Naive thymus-derived CD4-positive, alpha-beta T cell (primary cell): ENCODE data around the gene RPL39. TPM values are rescaled to one million over a fixed set of nuclear protein-coding genes. Genes with fewer than 3 reads are reported as not detected.
"Not testable (repeated sequence)": the region's sequence is repeated elsewhere in the genome, so short reads cannot be mapped to it uniquely, and the experiment has no call there.

ENCODE experiments used
- ATAC-seq: fragments of 150-1000 bp; cut with Tn5 transposase; 2 replicates; pipeline ENCODE4 v1.10.0; 2021; ENCODE audit warnings: mild to moderate bottlenecking, moderate library complexity
- CTCF ChIA-PET: fragments of 350-600 bp; sonication (Branson Sonifier 250); formaldehyde crosslinking; loops from one replicate; lab custom pipeline; 2021; ENCODE audit warnings: antibody characterized with exemption; lab: Charles Lee
- POLR2A ChIA-PET: fragments of 350-600 bp; sonication (Branson Sonifier 250); formaldehyde crosslinking; loops from one replicate; lab custom pipeline; 2021; ENCODE audit warnings: antibody characterized with exemption, inconsistent platforms; lab: Charles Lee
- DNase-seq, 9 donors: peaks; one replicate each; pipeline versions ENCODE4 v3.0.0 to v3.0.0-alpha.2; 2020 to 2022; ENCODE audit warnings: mixed read lengths in 1 of 9
- H3K27ac ChIP-seq: one replicate; pipeline ENCODE4 v1.7.0; 2013; ENCODE audit warnings: mild to moderate bottlenecking, low read depth, low read length, moderate library complexity
- H3K27me3 ChIP-seq, 2 donors: one replicate each; pipeline ENCODE4 v1.7.0; 2013; ENCODE audit warnings: low read length in 2 of 2, mild to moderate bottlenecking in 2 of 2, moderate library complexity in 2 of 2; ENCODE audit not compliant: control insufficient read depth in 2 of 2, insufficient read depth in 2 of 2
- H3K36me3 ChIP-seq, 3 experiments: 1 replicate in 2 of 3; 2 replicates in 1 of 3; pipeline ENCODE4 v1.7.0; 2013; ENCODE audit warnings: low read length in 3 of 3, mild to moderate bottlenecking in 3 of 3, moderate library complexity in 1 of 3; ENCODE audit not compliant: insufficient read depth in 3 of 3, control insufficient read depth in 2 of 3
- H3K4me1 ChIP-seq, 2 donors: one replicate each; pipeline ENCODE4 v1.7.0; 2013; ENCODE audit warnings: low read length in 2 of 2, mild to moderate bottlenecking in 2 of 2, moderate library complexity in 1 of 2; ENCODE audit not compliant: control insufficient read depth in 2 of 2, insufficient read depth in 2 of 2
- H3K4me3 ChIP-seq: 2 replicates; pipeline ENCODE4 v1.7.0; 2013; ENCODE audit warnings: mild to moderate bottlenecking, low read length
- H3K9me3 ChIP-seq, 3 experiments: 1 replicate in 2 of 3; 2 replicates in 1 of 3; pipeline ENCODE4 v1.7.0; 2013; ENCODE audit warnings: low read length in 3 of 3; ENCODE audit not compliant: control insufficient read depth in 2 of 3
- H3K27ac Mint-ChIP-seq, 9 donors: one replicate each; pipeline ENCODE4 v1.8.0; 2020 to 2022; ENCODE audit warnings: mixed read lengths in 9 of 9, mild to moderate bottlenecking in 8 of 9, moderate library complexity in 5 of 9, inconsistent platforms in 2 of 9
- H3K27me3 Mint-ChIP-seq, 5 donors: one replicate each; pipeline ENCODE4 v1.8.0; 2021 to 2022; ENCODE audit warnings: mixed read lengths in 5 of 5, mild to moderate bottlenecking in 1 of 5
- H3K36me3 Mint-ChIP-seq, 5 donors: one replicate each; pipeline ENCODE4 v1.8.0; 2020 to 2022; ENCODE audit warnings: mixed read lengths in 5 of 5, mild to moderate bottlenecking in 3 of 5, inconsistent platforms in 1 of 5
- H3K4me1 Mint-ChIP-seq, 7 donors: one replicate each; pipeline ENCODE4 v1.8.0; 2020 to 2022; ENCODE audit warnings: mixed read lengths in 7 of 7, mild to moderate bottlenecking in 3 of 7, inconsistent platforms in 1 of 7
- H3K4me3 Mint-ChIP-seq, 10 donors: one replicate each; pipeline ENCODE4 v1.8.0; 2020 to 2022; ENCODE audit warnings: mild to moderate bottlenecking in 10 of 10, mixed read lengths in 10 of 10, moderate library complexity in 6 of 10, inconsistent platforms in 2 of 10
- H3K9me3 Mint-ChIP-seq, 11 donors: one replicate each; pipeline ENCODE4 v1.8.0; 2020 to 2022; ENCODE audit warnings: mixed read lengths in 11 of 11, mild to moderate bottlenecking in 4 of 11, inconsistent platforms in 1 of 11, moderate library complexity in 1 of 11
- intact Hi-C, 2 donors: fragments of 100-400 bp; cut with micrococcal nuclease; formaldehyde crosslinking; loops; one replicate each; pipeline ENCODE4 v1.15.1; 2023
- polyA plus RNA-seq, 2 donors: library from polyadenylated mRNA; unstranded; fragments of 300-500 nt; fragmentation: Illumina TruSeq; gene quantifications; one replicate each; pipeline ENCODE4 v1.2.3, GENCODE V29; 2021
- total RNA-seq, 6 experiments: library from RNA in 5 of 6; stranded (reverse) in 5 of 6; gene quantifications; 1 replicate in 5 of 6; 2 replicates in 1 of 6; pipeline ENCODE4 v1.2.3 and lab custom pipeline; 2021 to 2026

RPL39 gene
- total and polyA plus RNA-seq, 7 experiments from 2014 or later: 2,181 to 5,899 (median 4,198) TPM

GRCh38 chrX:119769388-119769787 is 22.0 kb downstream of the RPL39 start:
- H3K27me3 Mint-ChIP-seq, H3K27me3 ChIP-seq, intact Hi-C loops, DNase-seq, H3K4me3 ChIP-seq, H3K36me3 ChIP-seq, H3K27ac Mint-ChIP-seq, H3K9me3 Mint-ChIP-seq, H3K9me3 ChIP-seq, H3K4me1 Mint-ChIP-seq, ATAC-seq, H3K4me1 ChIP-seq, H3K27ac ChIP-seq, H3K36me3 Mint-ChIP-seq, H3K4me3 Mint-ChIP-seq: not testable (repeated sequence)
- ChIA-PET POLR2A (interaction anchor here (0.6 to 1.5 kb wide), 2 partner anchors 11 to 69 kb away, joined by 3 to 6 read pairs; partner anchors contain the start of gene SOWAHD), CTCF (interaction anchor here (1.2 kb wide), 1 partner anchor 11 kb away, joined by 5 read pairs; the partner anchor contains the start of gene SOWAHD)

- POLR2A ChIA-PET, H3K27ac Mint-ChIP-seq, DNase-seq, H3K9me3 ChIP-seq, H3K27me3 Mint-ChIP-seq, H3K36me3 Mint-ChIP-seq, H3K27me3 ChIP-seq, H3K4me1 ChIP-seq, H3K4me3 Mint-ChIP-seq, H3K27ac ChIP-seq, CTCF ChIA-PET, H3K9me3 Mint-ChIP-seq, H3K36me3 ChIP-seq, ATAC-seq, intact Hi-C loops, H3K4me3 ChIP-seq: not testable (repeated sequence)
- H3K4me1 Mint-ChIP-seq: peaks cover 0 to 11% (median 3%) of the 10 kb centered on the region in 7 donors
Observed at GRCh38 chrX:119768436-119768835, 23.0 kb downstream of the RPL39 start.

- H3K9me3 Mint-ChIP-seq: no peaks in the 10 kb centered on the region
- Histone ChIP-seq H3K36me3 (no peaks in the 10 kb centered on the region), H3K27ac (no peak overlapping the region), H3K4me3 (no peak overlapping the region), H3K9me3 (no peaks in the 10 kb centered on the region), H3K4me1 (peaks cover 0 to 5% of the 10 kb centered on the region in 2 donors), H3K27me3 (no peaks in the 10 kb centered on the region)
- H3K27ac Mint-ChIP-seq: peak overlapping the region in 5 of 9 donors; percentile 19 to 78 (median 53)
- H3K4me1 Mint-ChIP-seq: peaks cover 6 to 26% (median 16%) of the 10 kb centered on the region in 7 donors
- ATAC-seq: no peak
- POLR2A ChIA-PET: interaction anchor here (1.1 kb wide), 1 partner anchor 28 kb away, joined by 4 read pairs; the partner anchor contains the start of gene RPL39
- peaks cover 0 to 2% (median 0%) of the 10 kb centered on the region in 5 donors for H3K36me3 Mint-ChIP-seq
- intact Hi-C loops: no loop called here
- CTCF ChIA-PET: interaction anchor here (0.6 to 1.0 kb wide), 3 partner anchors 9 to 13 kb away, joined by 3 read pairs; no protein-coding TSS in a partner anchor
- DNase-seq: no peak
- no peaks in the 10 kb centered on the region for H3K27me3 Mint-ChIP-seq
- H3K4me3 Mint-ChIP-seq: no peak overlapping the region
Observed at GRCh38 chrX:119763836-119764387, 27.5 kb downstream of the RPL39 start.

- H3K4me1 ChIP-seq: peaks cover 0 to 5% of the 10 kb centered on the region in 2 donors
- DNase-seq (no peak), ATAC-seq (no peak)
- intact Hi-C loops: no loop called here
- no peak overlapping the region for H3K27ac ChIP-seq
- CTCF ChIA-PET: interaction anchor here (0.6 kb wide), 1 partner anchor 9 kb away, joined by 3 read pairs; no protein-coding TSS in a partner anchor
- no peaks in the 10 kb centered on the region for H3K27me3 Mint-ChIP-seq
- peak overlapping the region in 6 of 9 donors; percentile 9 to 59 (median 20) for H3K27ac Mint-ChIP-seq
- POLR2A ChIA-PET: no interaction called here
- no peaks in the 10 kb centered on the region for H3K9me3 Mint-ChIP-seq
- no peaks in the 10 kb centered on the region for H3K27me3 ChIP-seq
- peak overlapping the region in 1 of 10 donors; percentile 21 for H3K4me3 Mint-ChIP-seq
- H3K4me1 Mint-ChIP-seq: peaks cover 6 to 24% (median 16%) of the 10 kb centered on the region in 7 donors
- peaks cover 0 to 2% (median 0%) of the 10 kb centered on the region in 5 donors for H3K36me3 Mint-ChIP-seq
- no peaks in the 10 kb centered on the region for H3K9me3 ChIP-seq
- H3K36me3 ChIP-seq: peaks cover 0 to 5% (median 0%) of the 10 kb centered on the region in 3 experiments
- H3K4me3 ChIP-seq: no peak overlapping the region
Observed at GRCh38 chrX:119763181-119763580, 28.2 kb downstream of the RPL39 start.

- DNase-seq: no peak
- Mint-ChIP-seq H3K4me3 (peak overlapping the region in 1 of 10 donors; percentile 28), H3K4me1 (peaks cover 6 to 24% (median 18%) of the 10 kb centered on the region in 7 donors), H3K9me3 (no peaks in the 10 kb centered on the region), H3K27ac (peak overlapping the region in 2 of 9 donors; percentile 33 to 42), H3K36me3 (no peaks in the 10 kb centered on the region), H3K27me3 (no peaks in the 10 kb centered on the region)
- no peak overlapping the region for H3K4me3 ChIP-seq
- no peak overlapping the region for H3K27ac ChIP-seq
- CTCF ChIA-PET: no interaction called here
- POLR2A ChIA-PET: interaction anchor here (1.1 kb wide), 1 partner anchor 74 kb away, joined by 3 read pairs; no protein-coding TSS in a partner anchor
- ATAC-seq: no peak
- no peaks in the 10 kb centered on the region for H3K9me3 ChIP-seq
- H3K27me3 ChIP-seq: no peaks in the 10 kb centered on the region
- peaks cover under 1 to 8% of the 10 kb centered on the region in 2 donors for H3K4me1 ChIP-seq
- intact Hi-C loops: no loop called here
- H3K36me3 ChIP-seq: peaks cover 0 to 5% (median 0%) of the 10 kb centered on the region in 3 experiments
Observed at GRCh38 chrX:119762718-119763117, 28.7 kb downstream of the RPL39 start.

GRCh38 chrX:119760026-119760877 is 31.2 kb downstream of the RPL39 start:
- no peak for ATAC-seq
- Histone ChIP-seq H3K36me3 (peaks cover 0 to 5% (median 0%) of the 10 kb centered on the region in 3 experiments), H3K27me3 (no peaks in the 10 kb centered on the region), H3K27ac (no peak overlapping the region), H3K9me3 (no peaks in the 10 kb centered on the region), H3K4me1 (peaks cover 24 to 33% of the 10 kb centered on the region in 2 donors), H3K4me3 (no peak overlapping the region)
- Mint-ChIP-seq H3K36me3 (peaks cover 0 to 3% (median 0%) of the 10 kb centered on the region in 5 donors), H3K27ac (peak overlapping the region in 3 of 9 donors; percentile 14 to 62 (median 22)), H3K4me1 (peaks cover 21 to 47% (median 42%) of the 10 kb centered on the region in 7 donors), H3K4me3 (peak overlapping the region in 9 of 10 donors; percentile 34 to 87 (median 63)), H3K9me3 (no peaks in the 10 kb centered on the region), H3K27me3 (no peaks in the 10 kb centered on the region)
- DNase-seq: no peak
- CTCF ChIA-PET: interaction anchor here (0.9 kb wide), 1 partner anchor 19 kb away, joined by 4 read pairs; no protein-coding TSS in a partner anchor
- POLR2A ChIA-PET: interaction anchor here (5.9 kb wide), 1 partner anchor 30 kb away, joined by 44 read pairs; the partner anchor contains the start of gene RPL39
- intact Hi-C loops: no loop called here
